Nephron (organoid): Measurements from ENCODE around the gene ENO2.

Source experiments
- H3K27ac Mint-ChIP-seq, 3 experiments: 2 replicates each; pipeline ENCODE4 v1.8.0; 2020; ENCODE audit warnings: mixed read lengths in 3 of 3, mild to moderate bottlenecking in 2 of 3, moderate library complexity in 1 of 3
- H3K27me3 Mint-ChIP-seq: 2 replicates; pipeline ENCODE4 v1.8.0; 2021; ENCODE audit warnings: low read depth, mild to moderate bottlenecking, moderate library complexity, mixed read lengths
- H3K36me3 Mint-ChIP-seq: 2 replicates; pipeline ENCODE4 v1.8.0; 2020; ENCODE audit warnings: low read depth, mixed read lengths
- H3K4me1 Mint-ChIP-seq: 2 replicates; pipeline ENCODE4 v1.8.0; 2020; ENCODE audit warnings: mixed read lengths
- H3K4me3 Mint-ChIP-seq, 3 experiments: 2 replicates each; pipeline ENCODE4 v1.8.0; 2020; ENCODE audit warnings: mild to moderate bottlenecking in 3 of 3, mixed read lengths in 3 of 3, moderate library complexity in 2 of 3
- H3K9me3 Mint-ChIP-seq: 2 replicates; pipeline ENCODE4 v1.8.0; 2020; ENCODE audit warnings: mixed read lengths
- TF ChIP-seq, protein P1 (sequence below), 3 experiments: fragments of 200-600 bp; sonication (generic); IDR thresholded peaks; one replicate each; pipeline ENCODE4 v1.5.0; 2021; ENCODE audit warnings: antibody characterized with exemption in 3 of 3; ENCODE audit not compliant: unreplicated experiment in 3 of 3

Gene ENO2

DNA sequence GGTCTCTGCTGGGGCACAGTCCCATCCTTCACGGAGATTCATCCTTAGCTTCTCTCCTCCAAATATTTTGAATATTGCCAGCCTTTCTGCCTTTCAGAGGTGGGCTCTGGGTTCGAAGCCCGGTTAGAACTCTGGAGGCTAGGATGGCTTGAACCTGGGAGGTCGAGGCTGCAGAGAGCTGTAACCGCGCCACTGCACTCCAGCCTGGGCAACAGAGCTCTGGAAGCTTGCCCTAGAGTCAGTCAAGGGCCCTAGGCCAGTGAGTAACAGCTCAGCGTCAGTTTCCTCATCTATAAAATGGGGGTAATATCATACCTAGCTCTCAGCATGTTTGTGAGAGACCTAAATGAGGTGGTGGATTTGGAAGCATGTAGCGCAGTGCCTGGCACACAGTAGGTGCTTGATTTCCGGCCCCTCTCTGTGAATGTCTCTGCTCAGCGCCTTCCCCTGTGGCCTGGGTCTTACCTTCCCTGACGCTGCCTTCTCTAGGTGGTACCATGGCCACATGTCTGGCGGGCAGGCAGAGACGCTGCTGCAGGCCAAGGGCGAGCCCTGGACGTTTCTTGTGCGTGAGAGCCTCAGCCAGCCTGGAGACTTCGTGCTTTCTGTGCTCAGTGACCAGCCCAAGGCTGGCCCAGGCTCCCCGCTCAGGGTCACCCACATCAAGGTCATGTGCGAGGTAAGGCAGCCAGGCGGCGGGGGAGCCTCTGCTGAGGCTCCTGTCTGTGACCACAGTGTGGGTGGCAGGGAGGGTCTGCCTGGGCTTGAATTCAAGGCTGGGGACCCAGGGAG lies 40.1 kb downstream of the ENO2 start:
- H3K4me1 Mint-ChIP-seq: peaks cover 10% of the 10 kb centered on the region
- no peaks in the 10 kb centered on the region for H3K9me3 Mint-ChIP-seq
- H3K36me3 Mint-ChIP-seq: no peaks in the 10 kb centered on the region
- H3K27me3 Mint-ChIP-seq: no peaks in the 10 kb centered on the region
- peak overlapping the region in 1 of 3 experiments; percentile 30 for H3K4me3 Mint-ChIP-seq
- peak overlapping the region; percentile 68 to 87 (median 75) for H3K27ac Mint-ChIP-seq
- TF ChIP-seq, protein P1, sequence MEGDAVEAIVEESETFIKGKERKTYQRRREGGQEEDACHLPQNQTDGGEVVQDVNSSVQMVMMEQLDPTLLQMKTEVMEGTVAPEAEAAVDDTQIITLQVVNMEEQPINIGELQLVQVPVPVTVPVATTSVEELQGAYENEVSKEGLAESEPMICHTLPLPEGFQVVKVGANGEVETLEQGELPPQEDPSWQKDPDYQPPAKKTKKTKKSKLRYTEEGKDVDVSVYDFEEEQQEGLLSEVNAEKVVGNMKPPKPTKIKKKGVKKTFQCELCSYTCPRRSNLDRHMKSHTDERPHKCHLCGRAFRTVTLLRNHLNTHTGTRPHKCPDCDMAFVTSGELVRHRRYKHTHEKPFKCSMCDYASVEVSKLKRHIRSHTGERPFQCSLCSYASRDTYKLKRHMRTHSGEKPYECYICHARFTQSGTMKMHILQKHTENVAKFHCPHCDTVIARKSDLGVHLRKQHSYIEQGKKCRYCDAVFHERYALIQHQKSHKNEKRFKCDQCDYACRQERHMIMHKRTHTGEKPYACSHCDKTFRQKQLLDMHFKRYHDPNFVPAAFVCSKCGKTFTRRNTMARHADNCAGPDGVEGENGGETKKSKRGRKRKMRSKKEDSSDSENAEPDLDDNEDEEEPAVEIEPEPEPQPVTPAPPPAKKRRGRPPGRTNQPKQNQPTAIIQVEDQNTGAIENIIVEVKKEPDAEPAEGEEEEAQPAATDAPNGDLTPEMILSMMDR (IDR thresholded peaks at IDR 0.05; ENCODE audit: unreplicated experiment in 3 of 3): no peak

DNA sequence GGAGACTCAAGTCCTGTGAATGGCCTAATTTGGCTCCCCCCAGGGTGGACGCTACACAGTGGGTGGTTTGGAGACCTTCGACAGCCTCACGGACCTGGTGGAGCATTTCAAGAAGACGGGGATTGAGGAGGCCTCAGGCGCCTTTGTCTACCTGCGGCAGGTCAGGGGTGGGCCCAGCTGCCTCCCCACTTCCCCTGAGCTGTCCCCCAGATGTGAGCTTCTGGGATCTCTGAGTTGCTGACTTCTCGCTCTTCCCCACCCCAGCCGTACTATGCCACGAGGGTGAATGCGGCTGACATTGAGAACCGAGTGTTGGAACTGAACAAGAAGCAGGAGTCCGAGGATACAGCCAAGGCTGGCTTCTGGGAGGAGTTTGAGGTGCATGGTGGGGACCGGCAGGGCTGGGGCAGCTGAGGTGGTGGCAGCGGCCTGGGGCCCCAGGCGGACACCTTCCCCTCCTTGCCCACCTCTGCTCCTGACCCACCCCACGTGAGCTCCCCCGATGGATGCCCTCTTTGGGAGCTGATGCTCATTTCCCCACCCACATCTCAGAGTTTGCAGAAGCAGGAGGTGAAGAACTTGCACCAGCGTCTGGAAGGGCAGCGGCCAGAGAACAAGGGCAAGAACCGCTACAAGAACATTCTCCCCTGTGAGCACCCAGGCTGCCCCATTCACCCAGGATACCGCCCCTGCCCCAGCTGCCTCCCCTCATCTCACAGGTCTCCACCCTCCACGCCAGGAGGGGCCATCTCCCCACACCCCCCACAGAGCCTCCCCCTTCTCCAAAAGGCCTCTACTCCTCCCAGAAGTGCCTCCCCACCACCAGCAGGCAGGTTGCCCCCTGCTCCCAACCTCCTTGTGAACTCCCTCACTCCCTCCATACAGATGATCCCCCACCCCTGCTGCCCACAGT lies 41.0 kb downstream of the ENO2 start:
- TF ChIP-seq, protein P1 (IDR thresholded peaks at IDR 0.05; ENCODE audit: unreplicated experiment in 3 of 3): no peak
- no peak overlapping the region for H3K27ac Mint-ChIP-seq
- peaks cover 10% of the 10 kb centered on the region for H3K4me1 Mint-ChIP-seq
- no peaks in the 10 kb centered on the region for H3K9me3 Mint-ChIP-seq
- H3K36me3 Mint-ChIP-seq: no peaks in the 10 kb centered on the region
- H3K27me3 Mint-ChIP-seq: no peaks in the 10 kb centered on the region
- H3K4me3 Mint-ChIP-seq: no peak overlapping the region

DNA sequence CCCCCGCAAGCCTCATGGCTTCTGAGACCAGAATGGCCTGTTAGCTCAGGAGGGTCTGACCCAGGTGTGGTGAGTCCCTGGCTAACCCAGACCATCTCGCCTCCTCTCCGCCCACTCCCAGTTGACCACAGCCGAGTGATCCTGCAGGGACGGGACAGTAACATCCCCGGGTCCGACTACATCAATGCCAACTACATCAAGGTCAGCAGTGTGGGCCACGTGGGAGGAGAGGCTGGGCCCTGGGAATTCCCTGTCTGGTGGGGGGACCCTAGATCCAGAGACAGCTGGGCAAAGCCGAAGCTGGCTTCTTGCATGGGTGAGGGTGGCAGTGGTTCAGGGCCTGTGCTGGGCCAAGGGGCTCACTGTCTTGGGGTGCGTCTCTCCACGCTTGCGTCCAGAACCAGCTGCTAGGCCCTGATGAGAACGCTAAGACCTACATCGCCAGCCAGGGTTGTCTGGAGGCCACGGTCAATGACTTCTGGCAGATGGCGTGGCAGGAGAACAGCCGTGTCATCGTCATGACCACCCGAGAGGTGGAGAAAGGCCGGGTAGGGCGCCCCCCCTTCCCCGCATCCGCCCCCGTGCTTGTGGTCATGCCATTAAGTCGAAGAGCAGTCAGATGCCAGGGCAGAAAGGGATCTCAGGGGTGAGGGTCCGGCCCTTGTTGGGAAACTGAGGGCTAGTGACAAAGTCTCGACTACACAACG lies 41.8 kb downstream of the ENO2 start:
- peaks cover 17% of the 10 kb centered on the region for H3K4me1 Mint-ChIP-seq
- no peak overlapping the region for H3K4me3 Mint-ChIP-seq
- H3K9me3 Mint-ChIP-seq: no peaks in the 10 kb centered on the region
- no peak overlapping the region for H3K27ac Mint-ChIP-seq
- TF ChIP-seq, protein P1 (IDR thresholded peaks at IDR 0.05; ENCODE audit: unreplicated experiment in 3 of 3): no peak
- no peaks in the 10 kb centered on the region for H3K36me3 Mint-ChIP-seq
- no peaks in the 10 kb centered on the region for H3K27me3 Mint-ChIP-seq

DNA sequence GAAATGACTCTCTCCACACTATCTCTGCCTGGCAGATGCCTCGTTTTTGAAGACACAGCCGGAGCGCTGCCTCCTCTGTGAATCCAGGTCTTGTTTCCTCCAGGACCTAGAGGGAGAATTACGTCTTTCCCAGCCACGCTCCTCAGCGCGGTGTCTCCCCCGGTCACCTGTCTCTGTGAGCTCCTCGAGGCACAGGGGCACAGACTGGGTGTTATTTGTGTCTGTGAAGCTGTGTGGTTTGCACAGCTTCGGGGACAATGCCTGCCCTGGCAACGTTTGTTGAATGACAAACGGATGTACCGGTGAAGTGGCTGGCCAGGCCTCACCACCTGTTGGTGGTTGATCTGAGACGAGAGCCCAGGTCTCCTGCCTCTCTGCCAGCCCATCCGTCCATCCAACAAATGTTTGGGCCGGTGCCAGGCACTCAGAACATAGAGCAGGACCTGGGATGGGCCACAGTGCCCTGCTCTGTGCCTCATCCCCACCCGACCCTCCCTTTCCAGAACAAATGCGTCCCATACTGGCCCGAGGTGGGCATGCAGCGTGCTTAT lies 42.8 kb downstream of the ENO2 start:
- Mint-ChIP-seq H3K4me1 (peaks cover 27% of the 10 kb centered on the region), H3K36me3 (no peaks in the 10 kb centered on the region), H3K4me3 (no peak overlapping the region), H3K9me3 (no peaks in the 10 kb centered on the region), H3K27me3 (no peaks in the 10 kb centered on the region), H3K27ac (no peak overlapping the region)
- TF ChIP-seq, protein P1 (IDR thresholded peaks at IDR 0.05; ENCODE audit: unreplicated experiment in 3 of 3): no peak

DNA sequence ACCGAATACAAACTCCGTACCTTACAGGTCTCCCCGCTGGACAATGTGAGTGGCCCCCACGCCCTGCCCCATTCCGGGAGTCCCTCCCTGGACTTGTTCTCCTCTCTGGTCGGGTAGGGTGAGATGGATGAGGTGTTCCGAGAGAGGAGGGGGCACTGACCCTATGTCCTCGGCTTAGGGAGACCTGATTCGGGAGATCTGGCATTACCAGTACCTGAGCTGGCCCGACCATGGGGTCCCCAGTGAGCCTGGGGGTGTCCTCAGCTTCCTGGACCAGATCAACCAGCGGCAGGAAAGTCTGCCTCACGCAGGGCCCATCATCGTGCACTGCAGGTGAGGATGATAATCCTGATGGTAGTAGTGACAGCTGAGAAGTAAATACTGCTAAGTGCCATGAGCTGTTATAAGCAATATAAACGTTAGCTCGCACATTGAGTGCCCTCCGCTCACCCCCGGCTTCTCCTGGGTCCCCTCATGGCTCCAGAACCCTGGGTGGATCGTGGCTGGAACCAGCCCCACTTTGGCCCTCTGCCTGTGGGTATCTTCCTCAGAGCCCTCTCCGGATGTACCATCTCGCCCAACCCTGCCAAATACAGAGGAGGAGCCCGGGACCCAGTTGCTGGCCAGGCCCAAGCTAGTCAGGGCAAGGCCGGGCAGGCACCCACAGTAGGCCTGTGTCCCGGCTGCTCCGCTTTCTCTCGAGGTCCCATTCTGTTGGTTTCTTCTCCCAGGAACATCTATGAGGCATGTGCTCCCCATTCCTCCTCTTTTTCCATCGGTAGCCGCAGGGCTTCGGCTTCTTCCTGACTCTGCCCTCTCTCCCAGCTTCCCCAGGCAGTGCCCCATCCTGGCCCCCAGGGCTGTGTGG lies 43.6 kb downstream of the ENO2 start:
- no peaks in the 10 kb centered on the region for H3K36me3 Mint-ChIP-seq
- TF ChIP-seq, protein P1 (IDR thresholded peaks at IDR 0.05; ENCODE audit: unreplicated experiment in 3 of 3): no peak
- H3K9me3 Mint-ChIP-seq: no peaks in the 10 kb centered on the region

More for the DNA sequence above, 43.6 kb downstream of the ENO2 start:
- Mint-ChIP-seq H3K4me1 (peaks cover 29% of the 10 kb centered on the region), H3K27me3 (no peaks in the 10 kb centered on the region), H3K4me3 (no peak overlapping the region), H3K27ac (peak overlapping the region in 1 of 3 experiments; percentile 9)
